ENCODE data around the gene PVALB. TPM values are rescaled to one million over a fixed set of nuclear protein-coding genes. Genes with fewer than 3 reads are reported as not detected.

The PVALB gene
- polyA plus RNA-seq, 1 of the 3 experiments (the other 2 are of a cell fraction): not detected

DNA sequence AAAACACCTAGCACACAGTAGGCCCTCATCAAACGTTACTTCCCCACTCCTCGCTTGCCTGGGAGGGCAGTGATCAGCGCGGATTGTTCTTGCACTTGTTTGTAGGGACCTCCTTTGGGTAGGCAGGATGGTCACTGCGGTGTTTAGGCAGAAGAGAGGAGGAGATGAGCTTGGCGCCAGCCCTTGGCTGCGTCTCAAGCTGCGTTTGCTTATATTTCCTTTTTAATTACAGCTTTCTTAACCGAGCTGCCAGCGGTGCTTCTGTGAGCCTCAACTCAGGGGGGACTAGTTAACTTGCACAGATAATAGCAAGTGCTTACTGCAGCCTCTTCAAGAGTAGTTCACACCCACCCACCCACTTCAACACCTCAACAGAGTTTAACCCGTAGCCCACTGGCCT lies 56.0 kb downstream of the PVALB start:
- no peaks in the 10 kb centered on the region for H3K79me2 ChIP-seq (ENCODE audit: insufficient read depth)
- H2AFZ ChIP-seq (ENCODE audit: low read depth): no peak overlapping the region
- WGBS (ENCODE audit: low lambda C conversion rate): 82% methylated on average over 11 of the region's 11 CpGs
- no peak for DNase-seq
- H3K9ac ChIP-seq: no peak overlapping the region
- no peaks in the 10 kb centered on the region for H3K9me2 ChIP-seq
- POLR2A ChIA-PET: interaction anchor here (0.6 kb wide), 1 partner anchor 468 kb away, joined by 3 read pairs; no protein-coding TSS in a partner anchor
- no peaks in the 10 kb centered on the region for H4K20me1 ChIP-seq (ENCODE audit: insufficient read depth)
- no peak overlapping the region for H3K27ac ChIP-seq (ENCODE audit: low read depth in 2 of 2, low read length in 1 of 2)
- H3K4me3 ChIP-seq (ENCODE audit: low read depth in 2 of 2, low read length in 1 of 2): no peak overlapping the region
- TF ChIP-seq RAD21 (IDR thresholded peaks at IDR 0.05; ENCODE audit: low read length) (no peak), TCF12 (IDR thresholded peaks at IDR 0.05) (no peak), SIN3A (IDR thresholded peaks at IDR 0.05; ENCODE audit: borderline replicate concordance, low read depth, low read length) (no peak), EZH2phosphoT487 (IDR thresholded peaks at IDR 0.05; ENCODE audit: borderline replicate concordance, low read depth) (no peak)
- TF ChIP-seq, protein P1, sequence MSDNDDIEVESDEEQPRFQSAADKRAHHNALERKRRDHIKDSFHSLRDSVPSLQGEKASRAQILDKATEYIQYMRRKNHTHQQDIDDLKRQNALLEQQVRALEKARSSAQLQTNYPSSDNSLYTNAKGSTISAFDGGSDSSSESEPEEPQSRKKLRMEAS (IDR thresholded peaks at IDR 0.05; ENCODE audit: low read depth): no peak
- H3K4me1 ChIP-seq (ENCODE audit: control insufficient read depth in 1 of 2, insufficient read depth in 2 of 2, low read depth in 1 of 2, low read length in 1 of 2): peaks cover 0 to 5% of the 10 kb centered on the region in 2 experiments; a peak in 1 of 4 replicates
- no peaks in the 10 kb centered on the region for H3K9me3 ChIP-seq
- no peak overlapping the region for H3K4me2 ChIP-seq
- CTCF ChIA-PET: interaction anchor here (1.0 to 1.7 kb wide), 4 partner anchors 13 to 217 kb away, joined by 3 to 7 read pairs (median 5); no protein-coding TSS in a partner anchor
- H3K27me3 ChIP-seq (ENCODE audit: insufficient read depth): no peaks in the 10 kb centered on the region
- H3F3A ChIP-seq (replicated peaks; ENCODE audit: insufficient read depth): no peaks in the 10 kb centered on the region
- peaks cover 0 to 14% of the 10 kb centered on the region in 2 experiments for H3K36me3 ChIP-seq (replicated peaks in 1 of 2; ENCODE audit: control insufficient read depth in 1 of 2, insufficient read depth in 2 of 2, low read length in 1 of 2)

- no peak overlapping the region for H3K4me3 ChIP-seq (ENCODE audit: low read depth in 2 of 2, low read length in 1 of 2)
- no peaks in the 10 kb centered on the region for H3K9me3 ChIP-seq
- TF ChIP-seq GABPA (IDR thresholded peaks at IDR 0.05; ENCODE audit: low read depth): no peak
- no peak for TF ChIP-seq MEF2A (IDR thresholded peaks at IDR 0.05; ENCODE audit: borderline replicate concordance, low read depth)
- TF ChIP-seq, protein P2, sequence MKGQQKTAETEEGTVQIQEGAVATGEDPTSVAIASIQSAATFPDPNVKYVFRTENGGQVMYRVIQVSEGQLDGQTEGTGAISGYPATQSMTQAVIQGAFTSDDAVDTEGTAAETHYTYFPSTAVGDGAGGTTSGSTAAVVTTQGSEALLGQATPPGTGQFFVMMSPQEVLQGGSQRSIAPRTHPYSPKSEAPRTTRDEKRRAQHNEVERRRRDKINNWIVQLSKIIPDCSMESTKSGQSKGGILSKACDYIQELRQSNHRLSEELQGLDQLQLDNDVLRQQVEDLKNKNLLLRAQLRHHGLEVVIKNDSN (IDR thresholded peaks at IDR 0.05; ENCODE audit: borderline replicate concordance, low read depth): no peak
- TF ChIP-seq RXRA (IDR thresholded peaks at IDR 0.05; ENCODE audit: borderline replicate concordance, low read depth): no peak
- TF ChIP-seq, protein P1 (IDR thresholded peaks at IDR 0.05; ENCODE audit: low read depth): no peak
- TF ChIP-seq RAD21 (IDR thresholded peaks at IDR 0.05; ENCODE audit: low read length): no peak
- TF ChIP-seq TCF12 (IDR thresholded peaks at IDR 0.05): no peak
- no peak for TF ChIP-seq FOXJ3 (CRISPR knock-in tag; IDR thresholded peaks at IDR 0.05)
- TF ChIP-seq, protein P3, sequence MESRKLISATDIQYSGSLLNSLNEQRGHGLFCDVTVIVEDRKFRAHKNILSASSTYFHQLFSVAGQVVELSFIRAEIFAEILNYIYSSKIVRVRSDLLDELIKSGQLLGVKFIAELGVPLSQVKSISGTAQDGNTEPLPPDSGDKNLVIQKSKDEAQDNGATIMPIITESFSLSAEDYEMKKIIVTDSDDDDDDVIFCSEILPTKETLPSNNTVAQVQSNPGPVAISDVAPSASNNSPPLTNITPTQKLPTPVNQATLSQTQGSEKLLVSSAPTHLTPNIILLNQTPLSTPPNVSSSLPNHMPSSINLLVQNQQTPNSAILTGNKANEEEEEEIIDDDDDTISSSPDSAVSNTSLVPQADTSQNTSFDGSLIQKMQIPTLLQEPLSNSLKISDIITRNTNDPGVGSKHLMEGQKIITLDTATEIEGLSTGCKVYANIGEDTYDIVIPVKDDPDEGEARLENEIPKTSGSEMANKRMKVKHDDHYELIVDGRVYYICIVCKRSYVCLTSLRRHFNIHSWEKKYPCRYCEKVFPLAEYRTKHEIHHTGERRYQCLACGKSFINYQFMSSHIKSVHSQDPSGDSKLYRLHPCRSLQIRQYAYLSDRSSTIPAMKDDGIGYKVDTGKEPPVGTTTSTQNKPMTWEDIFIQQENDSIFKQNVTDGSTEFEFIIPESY (IDR thresholded peaks at IDR 0.05; ENCODE audit: borderline replicate concordance, low read depth): no peak
- TF ChIP-seq EP300 (IDR thresholded peaks at IDR 0.05; ENCODE audit: borderline replicate concordance in 1 of 2, low read depth in 1 of 2, low read length in 1 of 2): no peak
- no peak for TF ChIP-seq IRF3 (IDR thresholded peaks at IDR 0.05; ENCODE audit: low read depth, low read length)
- TF ChIP-seq TAF1 (IDR thresholded peaks at IDR 0.05; ENCODE audit: borderline replicate concordance, low read depth, low read length): no peak
- TF ChIP-seq CTCF (IDR thresholded peaks at IDR 0.05): no peak
- no peak for TF ChIP-seq RFX5 (IDR thresholded peaks at IDR 0.05; ENCODE audit: low read length)
- no peak for TF ChIP-seq TEAD4 (IDR thresholded peaks at IDR 0.05; ENCODE audit: borderline replicate concordance, insufficient read depth)
- TF ChIP-seq YY1 (IDR thresholded peaks at IDR 0.05; ENCODE audit: low read depth): no peak
- no peak overlapping the region for H3K9ac ChIP-seq
- no peaks in the 10 kb centered on the region for H3F3A ChIP-seq (replicated peaks; ENCODE audit: insufficient read depth)
- H3K9me2 ChIP-seq: no peaks in the 10 kb centered on the region
- H3K27me3 ChIP-seq (ENCODE audit: insufficient read depth): no peaks in the 10 kb centered on the region
- H3K79me2 ChIP-seq (ENCODE audit: insufficient read depth): no peaks in the 10 kb centered on the region
- WGBS (ENCODE audit: low lambda C conversion rate): 94% methylated on average over 18 of the region's 19 CpGs
- no peak for DNase-seq
- H2AFZ ChIP-seq (ENCODE audit: low read depth): no peak overlapping the region
- no peak overlapping the region for H3K4me2 ChIP-seq
- H3K4me1 ChIP-seq (ENCODE audit: control insufficient read depth in 1 of 2, insufficient read depth in 2 of 2, low read depth in 1 of 2, low read length in 1 of 2): peaks cover 0 to 5% of the 10 kb centered on the region in 2 experiments; a peak in 1 of 4 replicates
- H4K20me1 ChIP-seq (ENCODE audit: insufficient read depth): no peaks in the 10 kb centered on the region
- POLR2A ChIA-PET: interaction anchor here (3.2 kb wide), 1 partner anchor 16 kb away, joined by 11 read pairs; the partner anchor contains the start of gene IFT27
- peaks cover 0 to 12% of the 10 kb centered on the region in 2 experiments for H3K36me3 ChIP-seq (replicated peaks in 1 of 2; ENCODE audit: control insufficient read depth in 1 of 2, insufficient read depth in 2 of 2, low read length in 1 of 2)
- H3K27ac ChIP-seq (ENCODE audit: low read depth in 2 of 2, low read length in 1 of 2): no peak overlapping the region
- CTCF ChIA-PET: interaction anchor here (1.0 to 1.2 kb wide), 5 partner anchors 14 to 206 kb away, joined by 3 to 8 read pairs (median 3); no protein-coding TSS in a partner anchor
Observed at GRCh38 chr22:36759481-36760159, 57.2 kb downstream of the PVALB start.

All from SK-N-SH (cell line).